Measurements from ENCODE around the gene RPS6KB2.

DNA sequence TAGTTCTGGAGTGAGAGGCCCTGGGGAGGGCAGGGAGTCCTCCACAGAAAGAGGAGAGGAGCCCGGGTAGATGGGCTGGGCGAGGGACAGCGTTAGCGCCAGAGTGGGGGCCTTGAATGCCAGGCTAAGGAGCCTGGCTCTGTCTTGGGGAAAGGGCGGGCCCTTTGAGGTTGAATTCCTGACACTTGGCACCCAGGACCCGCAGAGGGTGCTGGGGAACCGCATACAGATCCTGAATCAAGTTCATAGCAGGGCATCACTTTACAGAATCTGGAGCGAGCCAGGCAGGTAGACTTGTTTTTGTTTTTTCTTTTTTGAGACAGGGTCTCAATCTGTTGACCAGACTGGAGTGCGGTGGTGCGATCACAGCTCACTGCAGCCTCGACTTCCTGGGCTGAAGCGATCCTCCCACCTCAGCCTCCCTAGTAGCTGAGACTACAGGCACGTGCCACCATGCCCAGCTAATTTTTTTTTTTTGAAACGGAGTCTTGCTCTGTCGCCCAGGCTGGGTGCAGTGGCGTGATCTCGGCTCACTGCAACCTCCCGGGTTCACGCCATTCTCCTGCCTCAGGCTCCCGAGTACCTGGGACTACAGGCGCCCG, 6.8 kb upstream of the RPS6KB2 start:
- no peak for TF ChIP-seq POLR2A (IDR thresholded peaks at IDR 0.05; ENCODE audit: extremely low read depth, insufficient read length)
- no peak for TF ChIP-seq CTCF (IDR thresholded peaks at IDR 0.05; ENCODE audit: low read depth, low read length)
- TF ChIP-seq MYC (IDR thresholded peaks at IDR 0.05; ENCODE audit: low read depth, low read length), result no peak
- TF ChIP-seq, protein P1, sequence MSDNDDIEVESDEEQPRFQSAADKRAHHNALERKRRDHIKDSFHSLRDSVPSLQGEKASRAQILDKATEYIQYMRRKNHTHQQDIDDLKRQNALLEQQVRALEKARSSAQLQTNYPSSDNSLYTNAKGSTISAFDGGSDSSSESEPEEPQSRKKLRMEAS (IDR thresholded peaks at IDR 0.05; ENCODE audit: low read depth, low read length), result no peak

Measured in NB4 (cell line).